ENCODE measurements around the gene GRPR.

- TF ChIP-seq ZNF548 (tag by site-specific recombination; IDR thresholded peaks at IDR 0.05), result no peak
- TF ChIP-seq, protein P1, sequence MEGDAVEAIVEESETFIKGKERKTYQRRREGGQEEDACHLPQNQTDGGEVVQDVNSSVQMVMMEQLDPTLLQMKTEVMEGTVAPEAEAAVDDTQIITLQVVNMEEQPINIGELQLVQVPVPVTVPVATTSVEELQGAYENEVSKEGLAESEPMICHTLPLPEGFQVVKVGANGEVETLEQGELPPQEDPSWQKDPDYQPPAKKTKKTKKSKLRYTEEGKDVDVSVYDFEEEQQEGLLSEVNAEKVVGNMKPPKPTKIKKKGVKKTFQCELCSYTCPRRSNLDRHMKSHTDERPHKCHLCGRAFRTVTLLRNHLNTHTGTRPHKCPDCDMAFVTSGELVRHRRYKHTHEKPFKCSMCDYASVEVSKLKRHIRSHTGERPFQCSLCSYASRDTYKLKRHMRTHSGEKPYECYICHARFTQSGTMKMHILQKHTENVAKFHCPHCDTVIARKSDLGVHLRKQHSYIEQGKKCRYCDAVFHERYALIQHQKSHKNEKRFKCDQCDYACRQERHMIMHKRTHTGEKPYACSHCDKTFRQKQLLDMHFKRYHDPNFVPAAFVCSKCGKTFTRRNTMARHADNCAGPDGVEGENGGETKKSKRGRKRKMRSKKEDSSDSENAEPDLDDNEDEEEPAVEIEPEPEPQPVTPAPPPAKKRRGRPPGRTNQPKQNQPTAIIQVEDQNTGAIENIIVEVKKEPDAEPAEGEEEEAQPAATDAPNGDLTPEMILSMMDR (tag by site-specific recombination; IDR thresholded peaks at IDR 0.05), result no peak
- no peak for TF ChIP-seq ZNF23 (tag by site-specific recombination; IDR thresholded peaks at IDR 0.05; ENCODE audit: borderline replicate concordance)
- no peak for TF ChIP-seq ZBTB8A (tag by site-specific recombination; IDR thresholded peaks at IDR 0.05)
- TF ChIP-seq KLF16 (tag by site-specific recombination; IDR thresholded peaks at IDR 0.05), result no peak
- no peak for TF ChIP-seq SP7 (tag by site-specific recombination; IDR thresholded peaks at IDR 0.05)
- no peak for TF ChIP-seq ZNF280D (tag by site-specific recombination; IDR thresholded peaks at IDR 0.05)
- no peak for TF ChIP-seq ZNF529 (tag by site-specific recombination; IDR thresholded peaks at IDR 0.05; ENCODE audit: insufficient replicate concordance)
- TF ChIP-seq ZEB2 (tag by site-specific recombination; IDR thresholded peaks at IDR 0.05), result no peak
- TF ChIP-seq, protein P2, sequence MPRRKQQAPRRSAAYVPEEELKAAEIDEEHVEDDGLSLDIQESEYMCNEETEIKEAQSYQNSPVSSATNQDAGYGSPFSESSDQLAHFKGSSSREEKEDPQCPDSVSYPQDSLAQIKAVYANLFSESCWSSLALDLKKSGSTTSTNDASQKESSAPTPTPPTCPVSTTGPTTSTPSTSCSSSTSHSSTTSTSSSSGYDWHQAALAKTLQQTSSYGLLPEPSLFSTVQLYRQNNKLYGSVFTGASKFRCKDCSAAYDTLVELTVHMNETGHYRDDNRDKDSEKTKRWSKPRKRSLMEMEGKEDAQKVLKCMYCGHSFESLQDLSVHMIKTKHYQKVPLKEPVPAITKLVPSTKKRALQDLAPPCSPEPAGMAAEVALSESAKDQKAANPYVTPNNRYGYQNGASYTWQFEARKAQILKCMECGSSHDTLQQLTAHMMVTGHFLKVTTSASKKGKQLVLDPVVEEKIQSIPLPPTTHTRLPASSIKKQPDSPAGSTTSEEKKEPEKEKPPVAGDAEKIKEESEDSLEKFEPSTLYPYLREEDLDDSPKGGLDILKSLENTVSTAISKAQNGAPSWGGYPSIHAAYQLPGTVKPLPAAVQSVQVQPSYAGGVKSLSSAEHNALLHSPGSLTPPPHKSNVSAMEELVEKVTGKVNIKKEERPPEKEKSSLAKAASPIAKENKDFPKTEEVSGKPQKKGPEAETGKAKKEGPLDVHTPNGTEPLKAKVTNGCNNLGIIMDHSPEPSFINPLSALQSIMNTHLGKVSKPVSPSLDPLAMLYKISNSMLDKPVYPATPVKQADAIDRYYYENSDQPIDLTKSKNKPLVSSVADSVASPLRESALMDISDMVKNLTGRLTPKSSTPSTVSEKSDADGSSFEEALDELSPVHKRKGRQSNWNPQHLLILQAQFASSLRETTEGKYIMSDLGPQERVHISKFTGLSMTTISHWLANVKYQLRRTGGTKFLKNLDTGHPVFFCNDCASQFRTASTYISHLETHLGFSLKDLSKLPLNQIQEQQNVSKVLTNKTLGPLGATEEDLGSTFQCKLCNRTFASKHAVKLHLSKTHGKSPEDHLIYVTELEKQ (tag by site-specific recombination; IDR thresholded peaks at IDR 0.05; ENCODE audit: borderline replicate concordance), result no peak
- no peak for TF ChIP-seq ZNF398 (tag by site-specific recombination; IDR thresholded peaks at IDR 0.05)
Observed at GRCh38 chrX:16143968-16144367, 20.6 kb downstream of the GRPR start.
